ENCODE measurements around the gene GPSM1.

DNA sequence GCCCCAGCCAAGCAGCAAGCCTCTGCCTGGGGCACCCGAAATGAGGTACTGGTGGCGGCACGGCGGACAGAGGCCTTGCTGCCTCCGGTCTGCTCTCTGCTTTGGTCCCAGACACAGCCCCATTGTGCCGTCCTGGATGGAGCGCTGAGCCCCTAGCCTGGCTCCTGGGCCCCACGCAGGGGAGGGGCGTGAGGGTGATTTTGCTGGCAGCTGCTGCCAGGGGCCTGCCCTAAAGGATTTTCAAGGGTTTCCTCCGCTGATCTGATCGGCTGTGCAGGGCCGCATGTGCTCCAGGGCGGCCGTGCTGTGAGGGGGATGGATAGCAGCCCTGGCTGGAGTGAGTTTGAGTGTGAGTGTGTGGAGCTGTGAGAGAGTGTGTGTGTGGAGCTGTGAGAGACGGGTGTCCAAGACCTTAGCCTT is 1.3 kb downstream of the GPSM1 start:
- TF ChIP-seq, protein P1, sequence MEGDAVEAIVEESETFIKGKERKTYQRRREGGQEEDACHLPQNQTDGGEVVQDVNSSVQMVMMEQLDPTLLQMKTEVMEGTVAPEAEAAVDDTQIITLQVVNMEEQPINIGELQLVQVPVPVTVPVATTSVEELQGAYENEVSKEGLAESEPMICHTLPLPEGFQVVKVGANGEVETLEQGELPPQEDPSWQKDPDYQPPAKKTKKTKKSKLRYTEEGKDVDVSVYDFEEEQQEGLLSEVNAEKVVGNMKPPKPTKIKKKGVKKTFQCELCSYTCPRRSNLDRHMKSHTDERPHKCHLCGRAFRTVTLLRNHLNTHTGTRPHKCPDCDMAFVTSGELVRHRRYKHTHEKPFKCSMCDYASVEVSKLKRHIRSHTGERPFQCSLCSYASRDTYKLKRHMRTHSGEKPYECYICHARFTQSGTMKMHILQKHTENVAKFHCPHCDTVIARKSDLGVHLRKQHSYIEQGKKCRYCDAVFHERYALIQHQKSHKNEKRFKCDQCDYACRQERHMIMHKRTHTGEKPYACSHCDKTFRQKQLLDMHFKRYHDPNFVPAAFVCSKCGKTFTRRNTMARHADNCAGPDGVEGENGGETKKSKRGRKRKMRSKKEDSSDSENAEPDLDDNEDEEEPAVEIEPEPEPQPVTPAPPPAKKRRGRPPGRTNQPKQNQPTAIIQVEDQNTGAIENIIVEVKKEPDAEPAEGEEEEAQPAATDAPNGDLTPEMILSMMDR (IDR thresholded peaks at IDR 0.05; ENCODE audit: insufficient read depth, low read length): no peak
- no peak for TF ChIP-seq SPI1 (IDR thresholded peaks at IDR 0.05; ENCODE audit: borderline replicate concordance, low read depth)
- TF ChIP-seq, protein P2, sequence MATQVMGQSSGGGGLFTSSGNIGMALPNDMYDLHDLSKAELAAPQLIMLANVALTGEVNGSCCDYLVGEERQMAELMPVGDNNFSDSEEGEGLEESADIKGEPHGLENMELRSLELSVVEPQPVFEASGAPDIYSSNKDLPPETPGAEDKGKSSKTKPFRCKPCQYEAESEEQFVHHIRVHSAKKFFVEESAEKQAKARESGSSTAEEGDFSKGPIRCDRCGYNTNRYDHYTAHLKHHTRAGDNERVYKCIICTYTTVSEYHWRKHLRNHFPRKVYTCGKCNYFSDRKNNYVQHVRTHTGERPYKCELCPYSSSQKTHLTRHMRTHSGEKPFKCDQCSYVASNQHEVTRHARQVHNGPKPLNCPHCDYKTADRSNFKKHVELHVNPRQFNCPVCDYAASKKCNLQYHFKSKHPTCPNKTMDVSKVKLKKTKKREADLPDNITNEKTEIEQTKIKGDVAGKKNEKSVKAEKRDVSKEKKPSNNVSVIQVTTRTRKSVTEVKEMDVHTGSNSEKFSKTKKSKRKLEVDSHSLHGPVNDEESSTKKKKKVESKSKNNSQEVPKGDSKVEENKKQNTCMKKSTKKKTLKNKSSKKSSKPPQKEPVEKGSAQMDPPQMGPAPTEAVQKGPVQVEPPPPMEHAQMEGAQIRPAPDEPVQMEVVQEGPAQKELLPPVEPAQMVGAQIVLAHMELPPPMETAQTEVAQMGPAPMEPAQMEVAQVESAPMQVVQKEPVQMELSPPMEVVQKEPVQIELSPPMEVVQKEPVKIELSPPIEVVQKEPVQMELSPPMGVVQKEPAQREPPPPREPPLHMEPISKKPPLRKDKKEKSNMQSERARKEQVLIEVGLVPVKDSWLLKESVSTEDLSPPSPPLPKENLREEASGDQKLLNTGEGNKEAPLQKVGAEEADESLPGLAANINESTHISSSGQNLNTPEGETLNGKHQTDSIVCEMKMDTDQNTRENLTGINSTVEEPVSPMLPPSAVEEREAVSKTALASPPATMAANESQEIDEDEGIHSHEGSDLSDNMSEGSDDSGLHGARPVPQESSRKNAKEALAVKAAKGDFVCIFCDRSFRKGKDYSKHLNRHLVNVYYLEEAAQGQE (IDR thresholded peaks at IDR 0.05; ENCODE audit: insufficient replicate concordance, low read depth): no peak

Measured in HL-60 (cell line).